Fibroblast of upper back skin (primary cell): ENCODE measurements around the gene GARIN5A.
A peak's percentile ranks its signal among the peaks of the same experiment; 100 is the strongest.

Experiments
- DNase-seq: peaks from one replicate; pipeline ENCODE4 v3.0.0-alpha.2; 2013

GARIN5A gene

GRCh38 chr19:50476224-50476906 is at the start of gene GARIN5A, which contains the start of gene EMC10:
GARIN5A (minus strand) TSS chr19:50476848; CDS start chr19:50476388, 460 bp downstream.
EMC10 (plus strand) TSS chr19:50476507; CDS start chr19:50476545, 38 bp downstream.
- DNase-seq: peak; percentile 92

- no peak for DNase-seq
Measured at GRCh38 chr19:50522881-50523280, 46.2 kb upstream of the GARIN5A start.

- no peak for DNase-seq
Measured at GRCh38 chr19:50520822-50521465, 44.3 kb upstream of the GARIN5A start.

- DNase-seq: no peak
Measured at GRCh38 chr19:50519006-50519575, 42.4 kb upstream of the GARIN5A start.

GRCh38 chr19:50518091-50519005 is 41.7 kb upstream of the GARIN5A start:
- no peak for DNase-seq

- no peak for DNase-seq
Measured at GRCh38 chr19:50517704-50518075, 41.0 kb upstream of the GARIN5A start.

GRCh38 chr19:50516964-50517703 is 40.5 kb upstream of the GARIN5A start:
- no peak for DNase-seq

- no peak for DNase-seq
Measured at GRCh38 chr19:50516456-50516855, 39.8 kb upstream of the GARIN5A start.

- DNase-seq: no peak
Measured at GRCh38 chr19:50515168-50515561, 38.5 kb upstream of the GARIN5A start.

- DNase-seq: no peak
Measured at GRCh38 chr19:50514346-50515167, 37.9 kb upstream of the GARIN5A start.

GRCh38 chr19:50513746-50514345 is 37.2 kb upstream of the GARIN5A start, which contains the start of gene ASPDH:
ASPDH (minus strand) TSS chr19:50513913; CDS start chr19:50513823, 90 bp downstream.
- DNase-seq: no peak

GRCh38 chr19:50512999-50513745 is 36.5 kb upstream of the GARIN5A start:
- no peak for DNase-seq

GRCh38 chr19:50512112-50512998 is 35.7 kb upstream of the GARIN5A start:
- DNase-seq: no peak

- DNase-seq: peak; percentile 100
Measured at GRCh38 chr19:50511069-50511822, 34.6 kb upstream of the GARIN5A start, which contains the start of gene JOSD2. JOSD2 (minus strand) TSS chr19:50511191; CDS start chr19:50510431, 760 bp downstream.

- DNase-seq: no peak
Measured at GRCh38 chr19:50510700-50511068, 34.0 kb upstream of the GARIN5A start.

GRCh38 chr19:50510121-50510670 is 33.5 kb upstream of the GARIN5A start:
- no peak for DNase-seq

- no peak for DNase-seq
Measured at GRCh38 chr19:50509366-50509765, 32.7 kb upstream of the GARIN5A start.

GRCh38 chr19:50508843-50509190 is 32.2 kb upstream of the GARIN5A start:
- DNase-seq: no peak
